Activated naive CD4-positive, alpha-beta T cell treated with anti-CD3 and anti-CD28 coated beads, Interleukin-2, amount 50 U/mL, for 24 hours (primary cell): Measurements from ENCODE around the gene CNPY1.
A peak's percentile ranks its signal among the peaks of the same experiment; 100 is the strongest.

Experiments used
- H3K27ac Mint-ChIP-seq: one replicate; pipeline ENCODE4 v1.8.0; 2021; ENCODE audit warnings: mild to moderate bottlenecking, mixed read lengths
- H3K27me3 Mint-ChIP-seq: one replicate; pipeline ENCODE4 v1.8.0; 2021; ENCODE audit warnings: mixed read lengths
- H3K36me3 Mint-ChIP-seq: one replicate; pipeline ENCODE4 v1.8.0; 2021; ENCODE audit warnings: mixed read lengths
- H3K4me1 Mint-ChIP-seq: one replicate; pipeline ENCODE4 v1.8.0; 2021; ENCODE audit warnings: mixed read lengths
- H3K4me3 Mint-ChIP-seq: one replicate; pipeline ENCODE4 v1.8.0; 2021; ENCODE audit warnings: mild to moderate bottlenecking, mixed read lengths
- H3K9me3 Mint-ChIP-seq: one replicate; pipeline ENCODE4 v1.8.0; 2021; ENCODE audit warnings: mixed read lengths

Gene CNPY1

GRCh38 chr7:155517452-155517851, 28.9 kb downstream of the CNPY1 start:
- peaks cover 30% of the 10 kb centered on the region for H3K27me3 Mint-ChIP-seq
- H3K4me1 Mint-ChIP-seq, result no peaks in the 10 kb centered on the region
- H3K36me3 Mint-ChIP-seq, result no peaks in the 10 kb centered on the region
- no peak overlapping the region for H3K27ac Mint-ChIP-seq
- no peaks in the 10 kb centered on the region for H3K9me3 Mint-ChIP-seq
- H3K4me3 Mint-ChIP-seq, result no peak overlapping the region

GRCh38 chr7:155516466-155516865, 29.9 kb downstream of the CNPY1 start:
- Mint-ChIP-seq H3K27me3 (peaks cover 38% of the 10 kb centered on the region), H3K4me3 (no peak overlapping the region), H3K27ac (no peak overlapping the region), H3K9me3 (no peaks in the 10 kb centered on the region), H3K4me1 (no peaks in the 10 kb centered on the region), H3K36me3 (no peaks in the 10 kb centered on the region)

GRCh38 chr7:155515318-155515717, 31.0 kb downstream of the CNPY1 start:
- no peak overlapping the region for H3K4me3 Mint-ChIP-seq
- peaks cover 48% of the 10 kb centered on the region for H3K27me3 Mint-ChIP-seq
- H3K27ac Mint-ChIP-seq, result no peak overlapping the region

GRCh38 chr7:155514296-155514695, 32.1 kb downstream of the CNPY1 start:
- Mint-ChIP-seq H3K27me3 (peaks cover 54% of the 10 kb centered on the region), H3K27ac (no peak overlapping the region), H3K36me3 (no peaks in the 10 kb centered on the region), H3K4me1 (peaks cover 9% of the 10 kb centered on the region), H3K9me3 (no peaks in the 10 kb centered on the region), H3K4me3 (no peak overlapping the region)

More at GRCh38 chr7:155515318-155515717, 31.0 kb downstream of the CNPY1 start:
- H3K36me3 Mint-ChIP-seq, result no peaks in the 10 kb centered on the region
- H3K9me3 Mint-ChIP-seq, result no peaks in the 10 kb centered on the region
- peaks cover 2% of the 10 kb centered on the region for H3K4me1 Mint-ChIP-seq

- H3K27ac Mint-ChIP-seq, result no peak overlapping the region
- H3K9me3 Mint-ChIP-seq, result no peaks in the 10 kb centered on the region
- peaks cover 58% of the 10 kb centered on the region for H3K27me3 Mint-ChIP-seq
- peaks cover 14% of the 10 kb centered on the region for H3K4me1 Mint-ChIP-seq
- no peaks in the 10 kb centered on the region for H3K36me3 Mint-ChIP-seq
- no peak overlapping the region for H3K4me3 Mint-ChIP-seq
These were observed 32.6 kb downstream of the CNPY1 start for GRCh38 chr7:155513543-155514285.

GRCh38 chr7:155512246-155512887, 34.0 kb downstream of the CNPY1 start:
- H3K9me3 Mint-ChIP-seq, result no peaks in the 10 kb centered on the region
- H3K27me3 Mint-ChIP-seq, result peaks cover 61% of the 10 kb centered on the region
- H3K4me1 Mint-ChIP-seq, result peaks cover 14% of the 10 kb centered on the region
- no peak overlapping the region for H3K27ac Mint-ChIP-seq
- H3K36me3 Mint-ChIP-seq, result no peaks in the 10 kb centered on the region
- no peak overlapping the region for H3K4me3 Mint-ChIP-seq

GRCh38 chr7:155511702-155511996, 34.7 kb downstream of the CNPY1 start:
- Mint-ChIP-seq H3K27me3 (peaks cover 68% of the 10 kb centered on the region), H3K36me3 (no peaks in the 10 kb centered on the region), H3K4me3 (no peak overlapping the region), H3K9me3 (no peaks in the 10 kb centered on the region), H3K27ac (no peak overlapping the region), H3K4me1 (peaks cover 18% of the 10 kb centered on the region)

GRCh38 chr7:155510975-155511701, 35.2 kb downstream of the CNPY1 start:
- H3K27ac Mint-ChIP-seq, result no peak overlapping the region
- H3K36me3 Mint-ChIP-seq, result no peaks in the 10 kb centered on the region
- peaks cover 72% of the 10 kb centered on the region for H3K27me3 Mint-ChIP-seq
- peaks cover 19% of the 10 kb centered on the region for H3K4me1 Mint-ChIP-seq
- H3K9me3 Mint-ChIP-seq, result no peaks in the 10 kb centered on the region
- peak overlapping the region; percentile 19 for H3K4me3 Mint-ChIP-seq

GRCh38 chr7:155509725-155510551, 36.4 kb downstream of the CNPY1 start:
- Mint-ChIP-seq H3K27me3 (peaks cover 78% of the 10 kb centered on the region), H3K4me3 (peak overlapping the region; percentile 49), H3K4me1 (peaks cover 21% of the 10 kb centered on the region), H3K9me3 (no peaks in the 10 kb centered on the region), H3K36me3 (no peaks in the 10 kb centered on the region), H3K27ac (peak overlapping the region; percentile 72)

- Mint-ChIP-seq H3K9me3 (no peaks in the 10 kb centered on the region), H3K4me3 (peak overlapping the region; percentile 66)
These were observed 37.0 kb downstream of the CNPY1 start for GRCh38 chr7:155509359-155509724.

GRCh38 chr7:155508376-155509358, 37.7 kb downstream of the CNPY1 start:
- Mint-ChIP-seq H3K4me1 (peaks cover 21% of the 10 kb centered on the region), H3K9me3 (no peaks in the 10 kb centered on the region), H3K27me3 (peaks cover 74% of the 10 kb centered on the region), H3K36me3 (no peaks in the 10 kb centered on the region), H3K4me3 (peak overlapping the region; percentile 66), H3K27ac (peak overlapping the region; percentile 49)

More at GRCh38 chr7:155509359-155509724, 37.0 kb downstream of the CNPY1 start:
- H3K4me1 Mint-ChIP-seq, result peaks cover 21% of the 10 kb centered on the region
- H3K27me3 Mint-ChIP-seq, result peaks cover 76% of the 10 kb centered on the region
- peak overlapping the region; percentile 49 for H3K27ac Mint-ChIP-seq
- H3K36me3 Mint-ChIP-seq, result no peaks in the 10 kb centered on the region

GRCh38 chr7:155507576-155507975, 38.8 kb downstream of the CNPY1 start:
- H3K36me3 Mint-ChIP-seq, result no peaks in the 10 kb centered on the region
- peaks cover 21% of the 10 kb centered on the region for H3K4me1 Mint-ChIP-seq
- H3K4me3 Mint-ChIP-seq, result no peak overlapping the region
- peaks cover 76% of the 10 kb centered on the region for H3K27me3 Mint-ChIP-seq
- no peaks in the 10 kb centered on the region for H3K9me3 Mint-ChIP-seq
- H3K27ac Mint-ChIP-seq, result no peak overlapping the region

GRCh38 chr7:155506854-155507337, 39.5 kb downstream of the CNPY1 start:
- Mint-ChIP-seq H3K4me1 (peaks cover 21% of the 10 kb centered on the region), H3K27ac (no peak overlapping the region), H3K9me3 (no peaks in the 10 kb centered on the region), H3K4me3 (no peak overlapping the region), H3K36me3 (no peaks in the 10 kb centered on the region), H3K27me3 (peaks cover 73% of the 10 kb centered on the region)

- Mint-ChIP-seq H3K27ac (no peak overlapping the region), H3K27me3 (peaks cover 70% of the 10 kb centered on the region), H3K4me3 (no peak overlapping the region), H3K36me3 (no peaks in the 10 kb centered on the region), H3K9me3 (no peaks in the 10 kb centered on the region), H3K4me1 (peaks cover 20% of the 10 kb centered on the region)
These were observed 41.0 kb downstream of the CNPY1 start for GRCh38 chr7:155505422-155505793.
